SK-N-MC (cell line): Measurements from ENCODE around the gene MEAF6.

ENCODE experiments used
- EZH2 ChIP-seq: fragments of 200-600 bp; sonication (generic); IDR thresholded peaks from one replicate; pipeline ENCODE4 v1.6.1; 2017; ENCODE audit warnings: antibody characterized with exemption
- POLR2AphosphoS5 ChIP-seq: IDR thresholded peaks from 2 replicates; pipeline ENCODE4 v1.6.1; 2012; ENCODE audit warnings: mild to moderate bottlenecking, low read depth, low read length, borderline replicate concordance

GRCh38 chr1:37502104-37502503 lies 12.5 kb downstream of the MEAF6 start:
- no peak for TF ChIP-seq EZH2
- no peak for TF ChIP-seq POLR2AphosphoS5
